Nephron progenitor cell (in vitro differentiated cells): Measurements from ENCODE around the gene SCN2B.

Experiments used
- DNase-seq: peaks from one replicate; pipeline ENCODE4 v3.0.0; 2021
- H3K27ac Mint-ChIP-seq: 2 replicates; pipeline ENCODE4 v1.8.0; 2021; ENCODE audit warnings: mild to moderate bottlenecking, moderate library complexity, mixed read lengths
- H3K27me3 Mint-ChIP-seq: 2 replicates; pipeline ENCODE4 v1.8.0; 2021; ENCODE audit warnings: mild to moderate bottlenecking, low read depth, mixed read lengths; ENCODE audit not compliant: poor library complexity
- H3K36me3 Mint-ChIP-seq: 2 replicates; pipeline ENCODE4 v1.8.0; 2021; ENCODE audit warnings: low read depth, mixed read lengths
- H3K4me1 Mint-ChIP-seq: 2 replicates; pipeline ENCODE4 v1.8.0; 2021; ENCODE audit warnings: mixed read lengths
- H3K4me3 Mint-ChIP-seq: 2 replicates; pipeline ENCODE4 v1.8.0; 2021; ENCODE audit warnings: mild to moderate bottlenecking, moderate library complexity, mixed read lengths
- H3K9me3 Mint-ChIP-seq: 2 replicates; pipeline ENCODE4 v1.8.0; 2021; ENCODE audit warnings: mild to moderate bottlenecking, moderate library complexity, mixed read lengths
- TF ChIP-seq, protein P1 (sequence below): fragments of 200-600 bp; sonication (generic); IDR thresholded peaks from 2 replicates; pipeline ENCODE4 v1.5.0; 2021; ENCODE audit warnings: antibody characterized with exemption

The SCN2B gene

GRCh38 chr11:118211006-118211405 is 34.6 kb upstream of the SCN2B start:
- TF ChIP-seq, protein P1, sequence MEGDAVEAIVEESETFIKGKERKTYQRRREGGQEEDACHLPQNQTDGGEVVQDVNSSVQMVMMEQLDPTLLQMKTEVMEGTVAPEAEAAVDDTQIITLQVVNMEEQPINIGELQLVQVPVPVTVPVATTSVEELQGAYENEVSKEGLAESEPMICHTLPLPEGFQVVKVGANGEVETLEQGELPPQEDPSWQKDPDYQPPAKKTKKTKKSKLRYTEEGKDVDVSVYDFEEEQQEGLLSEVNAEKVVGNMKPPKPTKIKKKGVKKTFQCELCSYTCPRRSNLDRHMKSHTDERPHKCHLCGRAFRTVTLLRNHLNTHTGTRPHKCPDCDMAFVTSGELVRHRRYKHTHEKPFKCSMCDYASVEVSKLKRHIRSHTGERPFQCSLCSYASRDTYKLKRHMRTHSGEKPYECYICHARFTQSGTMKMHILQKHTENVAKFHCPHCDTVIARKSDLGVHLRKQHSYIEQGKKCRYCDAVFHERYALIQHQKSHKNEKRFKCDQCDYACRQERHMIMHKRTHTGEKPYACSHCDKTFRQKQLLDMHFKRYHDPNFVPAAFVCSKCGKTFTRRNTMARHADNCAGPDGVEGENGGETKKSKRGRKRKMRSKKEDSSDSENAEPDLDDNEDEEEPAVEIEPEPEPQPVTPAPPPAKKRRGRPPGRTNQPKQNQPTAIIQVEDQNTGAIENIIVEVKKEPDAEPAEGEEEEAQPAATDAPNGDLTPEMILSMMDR: no peak
- H3K4me3 Mint-ChIP-seq: no peak overlapping the region
- no peaks in the 10 kb centered on the region for H3K4me1 Mint-ChIP-seq
- H3K9me3 Mint-ChIP-seq: no peaks in the 10 kb centered on the region
- no peak for DNase-seq
- no peak overlapping the region for H3K27ac Mint-ChIP-seq
- H3K36me3 Mint-ChIP-seq: no peaks in the 10 kb centered on the region
- H3K27me3 Mint-ChIP-seq: peaks cover 83% of the 10 kb centered on the region

DNA sequence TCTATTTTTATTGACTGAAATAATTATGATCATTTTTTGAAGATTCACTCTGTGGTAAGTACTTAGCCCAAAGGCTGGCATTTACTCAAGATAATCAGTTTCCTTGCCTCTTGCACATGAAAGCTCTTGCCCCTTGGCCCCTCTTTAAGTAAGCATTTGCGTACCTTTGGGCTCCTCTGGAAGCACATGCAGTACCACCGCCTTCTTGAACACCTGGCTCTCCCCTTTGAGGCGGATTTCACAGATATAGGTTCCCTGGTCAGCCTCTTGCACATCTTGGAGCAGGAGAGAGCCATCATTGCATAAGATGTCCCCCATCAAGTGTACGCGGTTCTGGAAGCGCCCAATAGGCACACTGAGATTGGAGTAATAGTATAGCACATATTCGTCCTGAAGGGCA is 33.9 kb upstream of the SCN2B start:
- Mint-ChIP-seq H3K36me3 (no peaks in the 10 kb centered on the region), H3K4me1 (no peaks in the 10 kb centered on the region), H3K27ac (no peak overlapping the region), H3K9me3 (no peaks in the 10 kb centered on the region), H3K4me3 (no peak overlapping the region), H3K27me3 (peaks cover 85% of the 10 kb centered on the region)
- TF ChIP-seq, protein P1: no peak
- DNase-seq: no peak

- no peak overlapping the region for H3K4me3 Mint-ChIP-seq
- H3K36me3 Mint-ChIP-seq: no peaks in the 10 kb centered on the region
- H3K9me3 Mint-ChIP-seq: no peaks in the 10 kb centered on the region
- no peaks in the 10 kb centered on the region for H3K4me1 Mint-ChIP-seq
- peaks cover 85% of the 10 kb centered on the region for H3K27me3 Mint-ChIP-seq
- TF ChIP-seq, protein P1: no peak
- no peak overlapping the region for H3K27ac Mint-ChIP-seq
- no peak for DNase-seq
These were observed 32.6 kb upstream of the SCN2B start for GRCh38 chr11:118209033-118209432.

DNA sequence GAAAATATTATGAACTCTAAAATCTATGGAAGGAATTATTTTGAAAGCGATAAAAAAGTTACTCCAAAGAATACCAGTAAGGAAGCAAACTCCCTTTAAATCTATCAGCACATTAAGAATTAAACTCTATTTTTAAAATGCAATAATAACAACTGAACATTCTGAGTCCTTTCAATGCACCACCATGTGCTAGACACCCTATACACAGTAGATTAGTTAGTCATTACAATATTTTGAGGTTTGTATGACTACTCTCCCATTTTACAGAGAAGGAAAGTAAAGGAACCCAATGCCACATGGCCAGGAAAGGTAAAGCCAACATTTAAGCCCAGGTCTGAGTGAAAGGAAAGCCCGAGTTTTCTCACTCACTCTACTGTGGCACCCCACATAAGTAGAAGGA is 30.6 kb upstream of the SCN2B start:
- no peak for DNase-seq
- Mint-ChIP-seq H3K36me3 (no peaks in the 10 kb centered on the region), H3K27ac (no peak overlapping the region), H3K4me1 (no peaks in the 10 kb centered on the region), H3K4me3 (no peak overlapping the region), H3K9me3 (no peaks in the 10 kb centered on the region), H3K27me3 (peaks cover 67% of the 10 kb centered on the region)
- TF ChIP-seq, protein P1: no peak

DNA sequence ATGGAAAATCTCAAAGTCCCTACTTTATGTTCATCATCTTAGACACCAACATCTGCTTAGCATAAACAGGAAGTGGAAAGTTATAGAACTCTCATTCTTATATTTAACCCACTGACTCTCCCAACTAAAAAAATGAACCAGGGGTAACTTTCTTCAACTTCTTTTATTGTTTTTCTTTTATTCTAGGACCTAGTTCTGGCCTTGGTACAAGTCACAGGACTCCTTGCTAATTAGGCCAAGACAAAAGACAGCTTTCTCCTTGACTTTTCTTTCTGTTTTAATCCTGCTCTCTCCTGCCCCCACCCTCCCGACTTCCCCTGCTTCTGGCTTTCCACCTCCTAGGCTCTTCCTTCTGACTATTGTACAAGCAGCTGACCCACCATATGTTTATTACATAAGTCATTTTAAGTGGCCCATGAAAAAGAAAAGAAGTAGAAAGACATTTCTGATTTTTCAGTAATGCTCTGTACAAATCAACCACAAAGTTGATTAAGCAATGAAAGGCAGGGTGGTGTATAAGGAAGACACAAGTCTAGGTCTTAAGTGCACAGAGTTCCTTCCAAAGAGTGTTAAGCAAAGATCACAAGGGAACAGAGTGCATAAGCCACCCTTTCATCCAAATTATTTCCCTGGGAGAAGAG is 30.1 kb upstream of the SCN2B start:
- H3K27ac Mint-ChIP-seq: no peak overlapping the region
- no peaks in the 10 kb centered on the region for H3K4me1 Mint-ChIP-seq
- peaks cover 62% of the 10 kb centered on the region for H3K27me3 Mint-ChIP-seq
- no peaks in the 10 kb centered on the region for H3K36me3 Mint-ChIP-seq
- H3K9me3 Mint-ChIP-seq: no peaks in the 10 kb centered on the region
- H3K4me3 Mint-ChIP-seq: no peak overlapping the region
- TF ChIP-seq, protein P1: no peak
- no peak for DNase-seq
